Rectal smooth muscle tissue (tissue), 1 donor: ENCODE measurements around the gene TSC22D2.
"Not testable (repeated sequence)": the region's sequence is repeated elsewhere in the genome, so short reads cannot be mapped to it uniquely, and the experiment has no call there.

Source experiments
- H3K27ac ChIP-seq: one replicate; pipeline ENCODE4 v1.7.0; 2013; ENCODE audit warnings: low read depth, low read length, inconsistent platforms
- H3K27me3 ChIP-seq: one replicate; pipeline ENCODE4 v1.7.0; 2013; ENCODE audit warnings: low read length; ENCODE audit not compliant: control insufficient read depth, insufficient read depth
- H3K36me3 ChIP-seq: one replicate; pipeline ENCODE4 v1.7.0; 2013; ENCODE audit warnings: low read length; ENCODE audit not compliant: control insufficient read depth, insufficient read depth
- H3K4me1 ChIP-seq: one replicate; pipeline ENCODE4 v1.7.0; 2013; ENCODE audit warnings: low read length; ENCODE audit not compliant: control insufficient read depth, insufficient read depth
- H3K4me3 ChIP-seq: one replicate; pipeline ENCODE4 v1.7.0; 2013; ENCODE audit warnings: low read length
- H3K9ac ChIP-seq: one replicate; pipeline ENCODE4 v1.7.0; 2013; ENCODE audit warnings: low read length

TSC22D2 gene

DNA sequence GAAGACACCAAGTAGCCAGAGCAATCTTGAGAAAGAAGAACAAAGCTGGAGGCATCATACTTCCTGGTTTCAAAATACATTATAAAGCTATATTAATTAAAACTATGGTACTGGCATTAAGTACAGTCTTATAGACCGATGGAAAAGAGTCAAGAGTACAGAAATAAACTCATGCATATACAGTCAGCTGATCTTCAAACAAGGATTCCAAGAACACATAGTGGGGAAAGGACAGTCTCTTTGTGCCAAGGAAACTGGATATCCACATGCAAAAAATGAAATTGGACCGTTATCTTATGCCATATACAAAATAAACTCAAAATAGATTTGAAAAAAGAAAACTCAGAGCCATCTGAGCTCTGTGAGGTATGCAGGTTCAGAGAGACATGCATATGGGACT is 80.8 kb downstream of the TSC22D2 start:
- H3K9ac ChIP-seq, result no peak overlapping the region
- no peaks in the 10 kb centered on the region for H3K27me3 ChIP-seq
- no peaks in the 10 kb centered on the region for H3K4me1 ChIP-seq
- H3K4me3 ChIP-seq, result no peak overlapping the region
- no peaks in the 10 kb centered on the region for H3K36me3 ChIP-seq
- no peak overlapping the region for H3K27ac ChIP-seq

DNA sequence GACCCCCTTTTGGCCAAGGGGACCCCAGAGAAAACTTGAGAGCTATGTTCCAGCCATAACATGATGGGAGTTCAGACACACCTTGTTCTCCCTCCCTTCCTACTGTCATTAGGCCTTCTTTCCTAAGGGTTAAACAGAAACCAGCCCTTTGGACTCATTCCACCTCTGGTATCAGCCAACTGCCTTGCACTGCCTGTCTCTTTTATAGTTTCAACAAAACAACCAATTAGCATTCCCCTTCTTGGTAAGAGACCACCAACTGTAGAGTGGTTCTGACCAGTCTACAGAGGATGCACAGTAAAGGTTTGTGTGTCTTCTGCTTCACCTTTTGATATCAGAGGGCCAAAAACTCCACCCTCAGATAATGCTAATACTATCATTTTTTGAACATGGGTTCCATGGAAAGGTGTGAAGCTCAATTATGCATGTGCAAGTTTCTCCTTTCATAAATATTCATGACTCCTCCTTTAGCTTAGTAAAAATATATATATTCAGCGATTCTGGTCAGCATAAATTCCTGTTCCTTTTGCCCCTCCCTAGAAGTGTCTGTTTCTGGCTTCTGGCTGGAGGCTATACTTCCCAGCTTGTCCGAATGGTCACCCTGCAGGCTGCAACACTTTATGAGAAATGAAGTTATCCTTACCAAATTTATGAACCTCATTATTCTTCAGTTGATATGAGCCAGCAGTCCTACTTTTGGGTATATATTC is 82.3 kb downstream of the TSC22D2 start:
- Histone ChIP-seq H3K4me1 (no peaks in the 10 kb centered on the region), H3K9ac (no peak overlapping the region), H3K27ac (no peak overlapping the region), H3K27me3 (no peaks in the 10 kb centered on the region), H3K36me3 (no peaks in the 10 kb centered on the region), H3K4me3 (no peak overlapping the region)

DNA sequence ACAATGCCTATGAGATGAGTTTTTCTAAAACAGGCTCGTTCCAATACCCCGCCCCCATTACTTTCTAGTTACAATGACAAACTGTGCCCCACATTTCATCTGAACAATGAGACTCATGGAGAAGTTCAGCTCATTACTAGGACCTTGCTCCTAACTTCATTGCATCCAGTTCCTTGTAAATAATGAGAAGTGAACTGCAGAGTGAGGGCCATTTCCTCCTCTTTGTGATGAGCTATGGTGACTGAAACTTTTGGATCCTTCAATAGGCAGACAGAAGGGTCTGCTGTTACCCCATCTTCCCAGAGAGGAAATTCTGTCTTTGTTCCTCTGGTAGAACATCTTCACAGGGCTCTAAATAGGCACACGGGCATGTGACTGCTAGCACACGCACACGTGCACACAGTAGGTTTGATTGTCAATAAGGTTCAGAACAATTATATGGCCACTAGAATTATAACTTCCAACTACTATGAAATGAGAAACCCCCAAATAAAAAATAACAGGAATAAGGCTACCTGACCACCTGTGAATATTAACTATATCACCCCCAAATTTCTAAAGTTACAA is 86.4 kb downstream of the TSC22D2 start:
- Histone ChIP-seq H3K27ac (no peak overlapping the region), H3K9ac (no peak overlapping the region), H3K4me3 (no peak overlapping the region), H3K27me3 (no peaks in the 10 kb centered on the region), H3K4me1 (no peaks in the 10 kb centered on the region), H3K36me3 (no peaks in the 10 kb centered on the region)

DNA sequence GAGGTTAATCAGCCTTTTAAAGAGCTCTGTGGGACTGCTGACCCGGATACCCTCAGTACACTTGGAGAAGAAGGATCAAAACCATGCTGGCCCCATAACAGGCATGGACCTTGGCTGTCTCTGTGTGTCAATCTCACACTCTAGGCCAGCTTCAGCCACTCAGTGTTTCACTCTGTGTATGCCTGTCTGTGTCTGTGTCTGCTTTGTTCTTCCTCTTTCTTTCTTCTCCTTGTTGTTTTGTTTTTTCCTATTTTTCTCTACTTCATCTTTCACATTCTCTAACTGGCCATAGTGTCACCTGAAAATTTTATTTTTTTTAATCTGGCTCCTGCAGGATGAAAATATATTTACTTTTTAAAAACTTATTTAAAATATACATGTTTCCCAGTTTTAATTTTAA is 87.1 kb downstream of the TSC22D2 start:
- H3K9ac ChIP-seq, result no peak overlapping the region
- H3K4me1 ChIP-seq, result no peaks in the 10 kb centered on the region

DNA sequence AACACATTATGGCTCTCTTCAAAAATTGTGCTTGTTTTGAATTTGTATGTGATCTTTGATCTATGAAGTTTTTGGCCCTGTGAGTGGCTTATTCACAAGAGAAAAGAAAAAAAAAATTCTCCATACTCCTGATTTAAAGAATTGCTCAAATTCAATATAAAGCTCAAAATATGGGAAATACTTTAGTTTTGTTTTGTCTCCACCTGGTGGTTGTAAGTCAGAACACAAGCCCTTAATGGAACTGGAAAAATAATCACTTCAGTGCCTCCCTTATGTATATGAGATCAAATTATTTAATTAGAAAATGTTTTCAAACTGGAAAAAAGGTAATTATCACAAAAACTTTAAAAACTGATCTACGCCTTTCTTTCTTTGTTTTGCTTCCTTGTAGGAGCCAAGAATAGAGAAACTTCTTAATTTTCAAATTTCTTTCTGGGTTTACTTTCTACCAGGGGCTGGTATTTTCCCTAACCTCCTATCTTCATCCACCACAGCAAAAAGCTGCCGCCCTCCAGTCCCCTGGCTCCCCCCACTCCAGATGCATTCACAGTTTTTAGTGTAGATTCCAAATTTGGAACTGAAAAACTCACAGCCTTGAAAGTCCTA is 87.6 kb downstream of the TSC22D2 start:
- H3K9ac ChIP-seq, result no peak overlapping the region
- H3K4me1 ChIP-seq, result no peaks in the 10 kb centered on the region
- no peak overlapping the region for H3K27ac ChIP-seq

More for the DNA sequence above, 87.1 kb downstream of the TSC22D2 start:
- no peaks in the 10 kb centered on the region for H3K27me3 ChIP-seq
- no peaks in the 10 kb centered on the region for H3K36me3 ChIP-seq
- no peak overlapping the region for H3K4me3 ChIP-seq
- H3K27ac ChIP-seq, result no peak overlapping the region

DNA sequence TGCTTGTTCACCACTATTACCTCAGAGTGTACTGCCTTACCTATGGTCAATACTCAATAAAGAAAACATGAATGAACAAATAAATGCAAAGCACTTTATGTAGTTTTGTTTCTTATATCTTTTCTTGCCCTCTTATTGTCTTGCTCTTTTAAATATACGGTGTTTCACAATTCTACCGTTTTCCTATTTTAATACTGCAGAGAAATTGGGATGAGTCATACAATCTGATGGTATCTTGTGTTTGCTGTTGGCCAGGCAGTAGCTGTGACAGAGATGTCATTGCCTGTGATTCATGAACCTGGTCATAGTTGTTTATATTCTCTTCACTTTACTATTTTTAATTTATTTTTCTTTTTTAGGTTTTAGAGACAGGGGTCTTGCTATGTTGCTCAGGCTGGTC is 89.9 kb downstream of the TSC22D2 start:
- H3K27ac ChIP-seq, result no peak overlapping the region
- no peaks in the 10 kb centered on the region for H3K27me3 ChIP-seq
- H3K36me3 ChIP-seq, result no peaks in the 10 kb centered on the region
- no peaks in the 10 kb centered on the region for H3K4me1 ChIP-seq
- H3K4me3 ChIP-seq, result no peak overlapping the region
- H3K9ac ChIP-seq, result no peak overlapping the region

More for the DNA sequence above, 87.6 kb downstream of the TSC22D2 start:
- H3K4me3 ChIP-seq, result no peak overlapping the region
- no peaks in the 10 kb centered on the region for H3K27me3 ChIP-seq
- H3K36me3 ChIP-seq, result no peaks in the 10 kb centered on the region

DNA sequence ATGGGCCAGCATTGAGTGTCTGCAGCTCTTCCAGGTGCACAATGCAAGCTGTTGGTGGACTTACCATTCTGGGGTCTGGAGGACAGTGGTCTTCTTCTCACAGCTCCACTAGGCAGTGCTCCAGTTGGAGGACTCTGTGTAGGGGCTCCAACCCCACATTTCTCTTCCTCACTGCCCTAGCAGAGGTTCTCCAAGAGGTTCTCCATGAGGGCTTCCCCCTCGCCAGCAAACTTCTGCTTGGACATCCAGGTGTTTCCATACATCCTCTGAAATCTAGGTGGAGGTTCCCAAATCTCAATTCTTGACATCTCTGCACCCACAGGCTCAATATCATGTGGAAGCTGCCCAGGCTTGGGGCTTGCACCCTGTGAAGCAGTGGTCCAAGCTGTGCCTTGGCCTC is 92.9 kb downstream of the TSC22D2 start:
- not testable (repeated sequence) for H3K4me3 ChIP-seq, H3K36me3 ChIP-seq, H3K27ac ChIP-seq, H3K27me3 ChIP-seq, H3K9ac ChIP-seq, H3K4me1 ChIP-seq

DNA sequence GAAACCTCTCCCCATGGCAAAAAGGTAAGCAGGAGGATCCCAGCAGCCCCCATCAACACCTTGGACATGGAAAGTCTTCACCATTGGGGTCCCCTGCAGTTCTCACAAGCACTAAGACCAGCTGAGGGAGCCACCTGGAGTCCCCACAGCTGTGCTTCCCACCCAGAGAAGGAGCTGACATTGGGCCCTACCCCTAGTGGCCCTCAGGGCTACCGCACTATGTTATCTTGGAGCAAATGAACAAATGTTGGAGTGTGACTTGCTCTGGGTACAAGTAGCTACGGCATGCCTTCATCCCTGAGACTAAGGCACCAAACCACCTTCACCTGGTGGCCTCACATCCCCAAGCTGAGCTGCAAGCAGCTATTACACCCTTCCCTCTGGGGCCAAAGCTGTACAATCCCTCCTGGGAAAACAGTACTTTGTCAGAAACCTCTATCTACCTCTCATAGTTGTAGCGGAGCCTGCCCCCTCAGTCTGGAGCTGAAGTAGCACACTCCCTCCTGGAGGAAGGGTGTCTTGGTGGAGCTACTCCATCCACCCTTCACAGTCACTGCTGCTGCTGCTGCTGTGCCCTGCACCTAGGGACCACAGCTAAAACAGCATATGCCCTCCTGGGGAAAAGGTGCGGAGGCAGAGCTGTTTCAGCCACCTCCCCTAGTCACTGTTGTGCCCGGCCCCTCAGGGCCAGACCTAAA is 95.5 kb downstream of the TSC22D2 start:
- no peaks in the 10 kb centered on the region for H3K27me3 ChIP-seq
- no peak overlapping the region for H3K27ac ChIP-seq
- no peaks in the 10 kb centered on the region for H3K36me3 ChIP-seq
- H3K4me1 ChIP-seq, result no peaks in the 10 kb centered on the region
- no peak overlapping the region for H3K4me3 ChIP-seq
- no peak overlapping the region for H3K9ac ChIP-seq

DNA sequence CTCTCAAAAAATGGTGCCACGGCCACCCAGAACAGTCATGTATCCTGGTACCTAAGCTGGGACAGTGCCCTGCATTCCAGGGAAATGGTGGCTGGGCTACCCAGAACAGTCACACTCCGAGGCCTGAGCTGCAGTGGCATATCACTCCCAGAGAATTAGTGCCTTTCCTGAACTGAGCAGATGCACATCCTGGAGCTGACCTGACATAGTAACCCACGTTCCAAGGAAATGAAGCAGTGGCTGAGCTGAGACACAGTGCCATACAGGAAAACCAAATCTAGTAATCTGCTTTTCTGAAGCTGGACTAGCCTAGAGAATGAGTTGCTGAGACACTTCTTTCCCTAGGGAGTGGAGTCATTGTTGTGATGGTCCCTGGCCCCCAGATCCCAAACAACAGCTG is 96.4 kb downstream of the TSC22D2 start:
- Histone ChIP-seq H3K9ac (no peak overlapping the region), H3K27ac (no peak overlapping the region), H3K4me3 (no peak overlapping the region), H3K36me3 (no peaks in the 10 kb centered on the region), H3K27me3 (no peaks in the 10 kb centered on the region), H3K4me1 (no peaks in the 10 kb centered on the region)

DNA sequence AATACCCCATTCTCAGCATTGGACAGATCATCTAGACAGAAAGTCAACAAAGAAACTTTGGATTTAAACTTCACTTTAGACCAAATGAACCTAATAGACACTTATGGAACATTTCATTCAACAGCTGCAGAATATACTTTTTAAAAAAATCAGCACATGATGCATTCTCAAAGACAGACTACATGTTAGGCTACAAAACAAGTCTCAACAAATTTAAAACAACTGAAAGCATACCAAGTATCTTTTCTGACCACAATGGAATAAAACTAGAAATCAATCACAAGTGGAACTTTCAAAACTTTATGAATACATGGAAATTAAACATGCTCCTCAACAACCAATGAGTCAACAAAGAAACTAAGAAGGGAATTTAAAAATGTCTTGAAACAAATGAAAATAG is 100.3 kb downstream of the TSC22D2 start:
- no peak overlapping the region for H3K4me3 ChIP-seq
- H3K27ac ChIP-seq, result no peak overlapping the region
- no peaks in the 10 kb centered on the region for H3K27me3 ChIP-seq
- H3K9ac ChIP-seq, result no peak overlapping the region
- no peaks in the 10 kb centered on the region for H3K4me1 ChIP-seq
- no peaks in the 10 kb centered on the region for H3K36me3 ChIP-seq

DNA sequence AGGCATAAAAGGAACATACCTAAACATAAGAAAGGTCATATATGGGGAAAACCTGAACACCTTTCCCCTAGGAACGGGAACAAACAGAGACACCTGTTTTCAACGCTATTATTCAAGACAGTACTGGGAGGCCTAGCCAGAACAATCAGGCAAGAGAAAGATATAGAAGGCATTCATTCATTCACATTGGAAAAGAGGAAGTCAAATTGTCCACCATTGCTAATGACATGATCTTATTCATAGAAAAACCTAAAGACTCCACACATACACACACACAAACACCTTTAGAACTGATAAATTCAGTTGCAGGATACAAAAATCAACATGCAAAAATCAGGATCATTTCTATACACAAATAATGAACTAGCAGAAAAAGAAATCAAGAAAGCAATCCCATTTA is 101.7 kb downstream of the TSC22D2 start:
- Histone ChIP-seq H3K4me1 (no peaks in the 10 kb centered on the region), H3K9ac (no peak overlapping the region), H3K36me3 (no peaks in the 10 kb centered on the region), H3K27me3 (no peaks in the 10 kb centered on the region), H3K4me3 (no peak overlapping the region), H3K27ac (no peak overlapping the region)

DNA sequence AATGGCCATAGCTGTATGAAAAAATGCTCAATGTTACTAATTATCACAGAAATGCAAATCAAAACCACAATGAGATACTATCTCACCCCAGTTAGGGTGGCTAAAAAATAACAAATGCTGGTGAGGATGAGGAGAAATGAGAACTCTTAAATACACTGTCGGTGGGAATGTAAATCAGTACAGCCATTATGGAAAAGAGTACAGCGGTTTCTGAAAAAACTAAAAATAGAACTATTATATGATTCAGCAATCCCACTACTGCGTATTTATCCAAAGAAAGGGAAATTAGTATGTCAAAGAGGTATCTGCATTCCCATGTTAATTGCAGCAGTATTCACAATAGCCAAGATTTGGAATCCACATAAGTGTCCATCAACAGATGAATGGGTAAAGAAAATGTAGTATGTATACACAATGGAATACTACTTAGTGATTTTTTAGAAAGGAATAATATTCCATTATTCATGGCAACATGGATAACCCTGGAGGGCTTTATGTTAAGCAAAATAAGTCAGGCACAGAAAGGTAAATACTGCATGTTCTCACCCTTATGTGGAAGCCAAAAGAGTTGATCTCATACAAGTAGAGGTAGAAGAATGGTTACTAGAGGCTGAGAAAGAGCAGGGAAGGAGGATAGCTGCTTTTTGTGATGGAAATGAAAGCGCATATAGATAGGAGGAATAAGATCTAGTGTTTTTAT is 103.2 kb downstream of the TSC22D2 start:
- no peaks in the 10 kb centered on the region for H3K36me3 ChIP-seq
- H3K27ac ChIP-seq, result no peak overlapping the region
- no peak overlapping the region for H3K9ac ChIP-seq
- no peaks in the 10 kb centered on the region for H3K4me1 ChIP-seq
- no peak overlapping the region for H3K4me3 ChIP-seq
- no peaks in the 10 kb centered on the region for H3K27me3 ChIP-seq
